Activated gamma-delta T cell (primary cell): Measurements from ENCODE around the gene ZNF579.
"Not testable (repeated sequence)": the region's sequence is repeated elsewhere in the genome, so short reads cannot be mapped to it uniquely, and the experiment has no call there.

ENCODE experiments used
- DNase-seq: peaks from one replicate; lab custom pipeline; 2025; lab: John Stamatoyannopoulos, UW

Gene ZNF579

DNA sequence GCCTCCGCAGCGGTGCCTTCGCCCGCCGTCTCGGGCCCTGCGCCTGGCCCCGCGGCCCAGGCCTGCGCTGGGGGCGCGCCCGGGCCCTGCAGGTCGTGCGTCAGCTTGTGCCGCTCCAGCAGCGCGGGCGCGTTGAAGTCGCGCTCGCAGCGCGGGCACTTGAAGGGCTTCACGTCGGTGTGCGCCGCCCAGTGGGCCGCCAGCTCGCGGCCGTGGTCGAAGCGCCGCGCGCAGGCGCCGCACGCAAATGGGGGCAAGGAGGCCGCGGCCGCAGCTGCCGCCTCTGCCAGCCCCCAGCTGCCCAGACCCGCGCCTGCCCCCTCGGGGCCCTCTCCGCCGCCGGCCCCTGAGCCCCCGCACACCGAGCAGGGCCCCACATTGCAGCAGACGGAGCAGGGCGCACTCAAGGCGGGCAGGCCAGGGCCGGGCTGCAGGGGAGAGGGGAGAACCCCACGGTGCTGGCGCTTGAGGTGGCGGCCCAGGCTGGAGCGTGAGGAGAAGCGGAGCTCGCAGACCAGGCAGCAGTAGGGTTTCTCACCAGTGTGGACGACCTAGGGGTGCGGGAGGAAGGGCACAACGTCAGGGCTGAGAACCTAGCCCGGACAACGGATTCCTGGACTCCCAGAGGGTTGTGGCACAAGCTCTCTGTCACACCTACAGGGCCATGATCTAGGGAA, 12.6 kb upstream of the ZNF579 start:
- DNase-seq, result no peak

DNA sequence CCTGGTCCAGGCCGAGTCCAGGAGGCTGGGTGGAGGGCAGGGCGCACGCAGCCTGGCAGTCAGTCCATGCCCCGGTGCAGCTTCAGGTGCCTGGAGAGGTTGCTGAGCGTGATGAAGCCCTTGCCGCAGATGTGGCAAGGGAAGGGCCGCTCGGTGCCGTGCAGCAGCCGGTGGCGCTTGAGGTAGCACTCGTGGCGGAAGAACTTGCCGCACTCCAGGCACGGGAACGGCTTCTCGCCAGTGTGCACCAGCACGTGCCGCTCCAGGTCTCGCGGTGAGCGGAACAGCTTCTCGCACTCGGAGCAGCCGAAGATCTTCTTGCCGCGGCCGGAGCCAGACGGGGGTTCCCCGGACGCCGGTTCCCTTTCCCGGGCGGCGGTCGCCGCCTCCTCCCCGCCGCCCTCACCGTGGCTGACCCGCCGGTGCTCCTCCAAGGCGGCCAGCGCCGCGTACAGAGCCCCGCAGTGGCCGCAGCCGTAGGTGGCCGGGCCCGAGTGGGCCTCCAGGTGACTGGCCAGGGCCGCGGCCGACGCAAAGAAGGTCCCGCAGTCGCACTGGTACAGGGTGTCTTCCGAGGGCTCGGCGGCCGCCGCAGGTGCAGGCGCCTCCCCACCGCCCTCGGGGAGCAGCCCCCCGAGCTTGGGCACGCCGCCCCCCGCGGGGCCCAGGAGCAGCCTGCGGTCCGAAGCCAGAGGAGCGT, 11.9 kb upstream of the ZNF579 start:
- DNase-seq, result no peak

DNA sequence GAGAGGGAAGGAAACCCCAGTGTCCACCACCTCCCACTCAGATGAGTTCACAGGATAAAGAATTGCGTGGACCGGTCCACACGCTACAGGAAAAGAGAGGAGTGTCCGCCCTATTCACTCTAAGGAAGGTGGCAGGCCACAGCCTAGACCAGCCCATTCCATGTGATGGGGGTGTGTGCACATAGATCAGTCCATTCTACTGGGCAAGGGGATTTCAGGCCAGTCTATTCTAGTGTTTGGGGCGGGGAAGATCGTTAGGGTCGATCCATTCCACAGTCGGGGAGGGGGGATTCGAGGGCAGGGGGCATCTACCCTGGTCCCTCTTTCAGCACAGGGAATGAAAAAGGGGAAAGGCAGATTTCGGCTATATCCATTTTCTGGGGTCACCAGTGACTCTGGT, 10.9 kb upstream of the ZNF579 start:
- DNase-seq, result no peak

DNA sequence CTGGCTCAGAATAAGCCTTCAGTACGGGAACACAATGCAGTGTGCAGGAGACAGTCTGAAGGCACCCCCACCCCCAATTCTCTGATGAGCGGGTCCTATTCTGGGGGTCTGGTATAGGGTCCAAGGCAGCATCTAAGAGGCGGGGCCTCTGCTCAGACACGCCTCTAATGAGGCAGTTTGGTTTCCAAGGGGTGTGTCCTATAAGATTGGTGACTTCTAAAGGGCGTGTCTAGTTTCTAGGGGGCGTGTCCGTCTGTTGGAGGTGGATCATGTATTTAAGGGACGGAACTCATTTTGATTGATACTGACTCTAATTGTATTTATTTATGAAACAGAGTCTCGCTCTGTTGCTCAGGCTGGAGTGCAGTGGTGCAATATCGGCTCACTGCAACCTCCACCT, 10.0 kb upstream of the ZNF579 start:
- no peak for DNase-seq

DNA sequence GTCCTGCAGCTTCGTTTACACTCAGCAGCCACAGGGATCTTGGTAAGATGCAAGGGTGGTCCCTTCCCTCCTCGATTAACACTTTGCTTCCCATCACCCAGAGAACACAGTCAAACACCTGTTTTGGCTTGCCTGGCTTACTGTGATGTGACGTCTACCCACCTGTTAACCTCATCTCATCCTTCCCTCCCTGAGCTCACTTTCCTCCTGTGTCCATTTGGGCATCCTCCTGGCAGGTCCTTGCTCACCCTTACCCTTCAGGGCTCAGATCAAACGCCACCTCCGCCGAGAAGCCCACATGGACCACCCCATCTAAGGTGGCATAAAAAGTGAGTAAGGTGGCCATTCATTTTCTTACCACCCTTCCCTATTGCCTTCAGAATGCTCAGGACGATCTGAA, 9.5 kb upstream of the ZNF579 start:
- no peak for DNase-seq

DNA sequence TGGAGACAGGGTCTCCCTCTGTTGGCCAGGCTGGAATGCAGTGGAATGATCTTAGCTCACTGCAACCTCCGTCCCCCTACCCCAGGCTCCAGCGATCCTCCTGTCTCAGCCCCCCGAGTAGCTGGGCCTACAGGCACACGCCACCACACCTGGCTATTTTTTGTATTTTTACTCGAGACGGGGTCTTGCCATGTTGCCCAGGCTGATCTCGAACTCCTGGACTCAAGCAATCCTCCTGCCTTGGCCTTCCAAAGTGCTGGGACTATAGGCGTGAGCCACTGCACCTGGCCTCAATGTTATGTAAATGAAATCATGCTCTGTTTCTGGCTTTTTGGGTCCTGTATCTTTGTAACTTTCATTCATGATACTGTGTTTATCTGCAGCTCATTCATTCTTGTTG, 8.1 kb upstream of the ZNF579 start:
- DNase-seq, result no peak

DNA sequence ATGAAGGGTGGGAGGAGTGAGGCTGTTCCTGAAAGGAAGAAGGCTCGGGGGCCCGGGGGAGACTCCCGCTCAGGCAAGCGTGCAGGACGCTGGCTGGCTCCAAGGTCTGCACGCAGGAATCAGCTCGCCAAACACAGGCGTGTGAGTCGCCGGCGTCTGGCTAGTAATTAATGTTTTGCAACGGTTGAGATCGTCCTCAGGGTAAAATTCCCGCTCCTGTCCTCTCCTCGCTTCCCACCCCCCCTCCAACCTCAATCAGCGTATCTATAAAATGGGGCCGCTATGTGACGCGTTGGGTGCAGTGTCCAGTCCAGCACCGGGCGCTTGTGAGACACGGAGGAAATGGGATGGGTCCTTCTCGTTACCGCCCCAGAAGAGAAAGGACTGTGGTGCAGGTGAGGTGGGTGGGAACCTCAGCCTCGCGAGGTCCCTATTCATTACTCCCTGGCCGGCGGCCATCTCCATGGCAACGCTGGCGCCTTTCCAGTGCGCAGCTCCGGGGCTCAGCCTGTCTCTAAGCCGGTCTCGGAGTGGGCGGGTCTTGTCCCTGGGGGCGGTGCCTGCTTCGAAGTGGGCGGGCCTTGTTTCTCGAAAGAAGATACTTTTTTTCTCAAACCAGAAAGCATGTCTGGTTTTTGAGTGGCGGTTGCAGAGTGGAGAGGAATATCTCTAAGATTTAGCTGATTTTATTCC, 6.5 kb upstream of the ZNF579 start:
- peak; percentile 81 for DNase-seq

DNA sequence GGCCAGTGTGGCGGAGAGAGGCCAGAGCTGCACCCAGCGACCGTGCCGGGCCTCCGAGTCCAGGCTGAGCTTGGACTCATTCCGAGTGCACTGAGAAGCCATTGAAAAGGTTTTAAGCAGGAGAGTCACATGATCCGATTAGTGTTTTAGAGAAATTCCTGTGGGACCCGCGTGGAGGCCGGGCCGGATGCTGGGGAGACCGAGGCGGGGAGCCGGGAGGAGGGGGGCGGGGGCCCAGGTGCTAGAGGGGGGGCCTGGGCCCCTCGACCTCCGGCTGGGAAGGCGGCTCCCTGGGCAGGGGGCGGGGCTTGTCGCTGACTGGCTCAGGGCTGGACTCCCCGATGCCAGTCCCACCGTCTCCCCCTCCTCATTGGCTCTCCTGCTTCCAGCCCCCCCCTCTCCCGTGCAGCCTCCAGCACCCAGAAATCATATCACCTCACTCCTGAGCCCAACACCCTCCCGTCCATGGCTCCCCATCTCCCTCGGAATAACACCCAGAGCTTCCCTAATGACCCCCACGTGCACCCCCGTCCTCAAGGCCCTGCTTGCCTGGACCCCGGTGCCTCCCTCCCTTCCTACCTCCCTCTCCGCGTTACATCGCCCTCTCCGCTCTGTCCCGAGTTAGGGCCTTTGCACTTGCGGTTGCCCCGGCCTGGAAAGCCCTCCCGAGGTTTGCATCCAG, 5.2 kb upstream of the ZNF579 start:
- no peak for DNase-seq

DNA sequence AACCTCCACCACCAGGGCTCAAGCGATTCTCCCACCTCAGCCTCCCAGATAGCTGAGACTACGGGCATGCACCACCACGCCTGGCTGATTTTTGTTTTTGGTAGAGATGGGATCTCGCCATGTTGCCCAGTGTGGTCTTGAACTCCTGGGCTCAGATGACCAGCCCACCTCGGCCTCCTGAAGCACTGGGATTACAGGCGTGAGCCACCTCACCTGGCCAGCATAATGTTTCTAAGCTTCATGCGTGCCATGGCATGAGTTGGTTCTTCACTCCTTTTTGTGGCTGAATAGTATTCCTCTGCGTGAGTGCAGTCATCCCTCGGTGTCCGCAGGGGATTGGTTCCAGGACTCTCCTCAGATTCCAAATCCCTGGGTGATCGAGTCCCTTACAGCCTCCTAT, 4.2 kb upstream of the ZNF579 start:
- DNase-seq, result no peak

DNA sequence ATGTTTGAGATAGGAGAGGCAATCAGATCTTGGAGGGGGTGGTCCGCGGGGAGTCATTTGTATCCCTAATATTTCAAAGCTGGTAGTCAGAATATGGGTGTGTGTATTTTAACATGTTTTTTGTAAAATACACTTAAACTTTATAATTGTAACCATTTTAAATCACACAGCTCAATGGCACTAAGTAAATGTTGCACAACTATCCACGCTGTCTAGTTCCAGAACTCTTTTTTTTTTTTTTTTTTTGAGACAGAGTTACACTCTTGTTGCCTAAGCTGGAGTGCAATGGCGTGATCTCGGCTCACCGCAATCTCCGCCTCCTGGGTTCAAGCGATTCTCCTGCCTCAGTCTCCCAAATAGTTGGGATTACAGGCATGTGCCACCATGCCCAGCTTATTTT, 3.2 kb upstream of the ZNF579 start:
- DNase-seq, result not testable (repeated sequence)

DNA sequence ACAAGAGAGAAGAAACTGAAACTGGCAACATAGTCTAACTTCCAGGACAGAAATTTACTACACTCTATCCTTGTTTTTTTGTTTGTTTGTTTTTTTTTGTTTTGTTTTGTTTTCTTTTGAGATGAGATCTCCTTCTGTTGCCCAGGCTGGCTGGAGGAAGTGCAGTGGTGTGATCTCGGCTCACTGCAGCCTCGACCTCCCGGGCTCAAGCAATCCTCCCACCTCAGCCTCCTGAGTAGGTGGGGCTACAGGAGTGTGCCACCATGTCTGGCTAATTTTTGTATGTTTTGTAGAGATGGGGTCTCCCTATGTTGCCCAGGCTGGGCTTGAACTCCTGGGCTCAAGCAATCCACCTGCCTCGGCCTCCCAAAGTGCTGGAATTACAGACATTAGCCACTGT, 1.6 kb upstream of the ZNF579 start:
- not testable (repeated sequence) for DNase-seq

DNA sequence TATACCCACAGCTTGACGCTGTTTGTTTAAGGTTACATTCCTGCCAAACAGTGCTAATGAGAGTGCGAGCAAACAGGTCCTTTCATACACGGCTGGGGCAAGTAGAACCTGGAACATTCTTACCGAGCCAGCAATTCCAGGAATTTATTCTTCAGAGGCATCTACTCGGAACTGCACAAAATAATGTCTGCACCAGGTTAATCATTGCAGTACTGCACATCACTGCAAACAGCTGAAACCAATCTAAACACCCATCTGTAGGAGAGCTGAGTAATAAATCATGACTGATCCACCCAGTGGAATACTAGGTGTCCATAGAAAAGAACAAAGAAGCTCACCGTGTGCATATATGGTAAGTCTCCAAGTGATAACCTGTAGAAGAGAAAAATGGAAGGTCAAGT, 1.2 kb upstream of the ZNF579 start:
- DNase-seq, result no peak

DNA sequence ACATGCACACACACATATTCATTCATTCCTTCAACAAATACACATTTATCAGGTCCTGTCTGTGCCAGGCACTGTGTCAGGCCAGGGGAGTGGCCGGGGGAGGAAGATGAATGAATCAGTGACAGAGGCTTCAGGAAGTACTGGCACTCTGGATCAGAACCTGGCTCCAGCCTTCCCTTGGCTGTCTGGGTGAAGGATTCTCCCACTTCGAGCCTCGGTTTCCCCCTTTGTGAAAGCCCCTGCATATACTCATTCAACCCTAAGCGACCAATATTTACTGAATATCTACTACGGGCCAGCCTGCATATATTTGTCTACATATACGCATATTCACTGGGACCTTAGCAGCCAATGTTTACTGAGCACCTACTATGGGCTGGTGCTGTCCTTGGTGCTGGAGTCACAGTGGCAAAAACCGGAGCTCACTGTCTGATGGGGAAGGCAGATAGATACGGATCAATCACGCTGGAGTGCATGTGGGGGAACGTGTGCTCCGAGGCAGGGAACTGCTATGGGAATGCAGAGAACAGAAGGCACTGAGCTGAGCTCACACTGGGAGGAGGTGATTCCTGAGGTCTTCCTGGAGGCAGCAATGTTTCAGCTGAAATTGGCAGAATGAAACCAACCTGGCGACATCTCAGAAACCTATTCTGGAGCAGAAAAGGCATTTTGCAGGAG, 636 bp upstream of the ZNF579 start:
- DNase-seq, result no peak

DNA sequence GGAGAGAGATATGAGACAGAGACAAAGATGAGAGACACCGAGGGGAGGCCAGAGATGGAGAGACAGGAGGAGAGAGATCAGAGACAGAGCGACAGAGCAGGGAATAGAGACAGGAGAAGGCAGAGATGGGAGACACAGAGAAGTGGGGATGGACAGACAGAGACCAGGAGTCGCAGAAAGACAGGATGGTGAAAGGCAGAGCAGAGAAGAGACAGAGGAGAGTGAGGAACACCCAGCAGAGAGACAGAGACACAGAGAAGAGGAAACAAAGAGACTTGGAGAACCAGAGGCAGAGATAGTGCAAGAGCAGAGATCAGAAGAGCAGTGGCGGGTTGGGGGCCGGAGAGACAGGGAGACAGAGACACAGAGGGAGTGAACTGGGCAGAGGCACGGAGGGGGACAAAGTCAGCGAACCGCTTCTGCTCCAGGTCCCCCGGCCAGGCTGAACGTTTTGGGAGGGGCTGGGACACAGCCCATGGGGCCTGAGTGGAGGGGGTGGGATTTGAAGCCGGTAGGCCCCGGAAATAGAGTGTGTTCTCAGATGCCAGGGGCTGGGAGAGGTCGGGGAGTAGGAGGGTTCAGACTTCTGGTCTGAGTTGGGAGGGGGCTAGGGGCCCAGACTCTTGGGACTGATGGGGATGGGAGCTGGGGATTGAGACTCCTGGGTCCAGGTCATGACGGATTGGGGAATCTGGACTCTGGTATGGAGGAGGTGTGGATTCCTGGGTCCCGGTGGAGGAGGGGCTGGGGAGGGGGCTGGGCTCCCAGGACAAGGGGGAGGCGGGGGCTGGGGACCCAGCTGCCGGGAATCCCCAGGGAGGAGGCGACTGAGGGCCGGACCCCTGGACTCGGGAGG, 654 bp downstream of the ZNF579 start:
- DNase-seq, result no peak

DNA sequence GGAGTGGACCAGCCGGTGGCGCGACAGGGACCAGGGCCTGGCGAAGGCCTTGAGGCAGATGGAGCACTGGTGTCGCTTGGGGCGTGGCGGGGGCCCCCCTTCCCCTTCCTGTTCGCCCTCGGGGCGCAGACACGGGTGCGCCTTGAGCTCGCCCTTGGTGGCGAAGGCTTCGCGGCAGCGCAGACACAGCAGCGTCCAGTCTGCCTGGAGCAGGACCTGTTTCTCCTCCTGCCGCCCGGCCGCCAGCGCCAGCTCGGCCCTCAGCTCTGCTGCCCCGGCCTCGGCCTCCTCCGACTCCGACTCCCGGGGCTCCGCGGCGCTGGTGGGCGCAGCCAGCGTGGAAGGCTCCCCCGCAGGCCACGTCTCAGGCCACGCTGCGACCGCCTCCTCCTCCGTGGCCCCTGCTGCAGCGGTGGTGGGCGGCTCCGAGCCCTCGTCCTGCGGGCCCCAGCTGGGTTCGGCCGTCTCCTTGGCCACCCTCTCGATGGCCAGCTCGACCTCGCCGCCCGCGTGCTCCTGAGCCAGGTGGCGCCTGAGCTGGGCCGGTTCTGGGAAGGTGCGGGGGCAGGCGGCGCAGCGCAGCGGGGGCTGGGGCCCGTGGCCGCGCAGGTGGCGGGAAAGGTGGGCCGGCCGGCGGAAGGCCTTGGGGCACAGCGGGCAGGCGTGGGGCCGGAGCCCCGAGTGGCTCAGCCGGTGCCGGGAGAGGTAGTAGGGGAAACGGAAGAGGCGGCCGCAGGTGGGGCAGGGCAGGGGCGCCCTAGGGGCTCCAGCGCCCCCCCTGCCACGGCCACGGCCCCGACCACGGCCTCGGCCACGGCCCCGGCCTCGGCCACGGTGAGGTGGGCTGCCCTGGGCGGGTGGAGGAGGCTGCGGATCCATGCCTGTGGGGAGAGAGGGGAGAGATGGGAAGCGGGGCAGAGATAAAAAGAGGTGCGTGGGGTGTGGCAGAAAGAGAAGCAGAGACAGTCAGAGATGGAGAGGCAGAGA, 1.6 kb downstream of the ZNF579 start:
- DNase-seq, result no peak

DNA sequence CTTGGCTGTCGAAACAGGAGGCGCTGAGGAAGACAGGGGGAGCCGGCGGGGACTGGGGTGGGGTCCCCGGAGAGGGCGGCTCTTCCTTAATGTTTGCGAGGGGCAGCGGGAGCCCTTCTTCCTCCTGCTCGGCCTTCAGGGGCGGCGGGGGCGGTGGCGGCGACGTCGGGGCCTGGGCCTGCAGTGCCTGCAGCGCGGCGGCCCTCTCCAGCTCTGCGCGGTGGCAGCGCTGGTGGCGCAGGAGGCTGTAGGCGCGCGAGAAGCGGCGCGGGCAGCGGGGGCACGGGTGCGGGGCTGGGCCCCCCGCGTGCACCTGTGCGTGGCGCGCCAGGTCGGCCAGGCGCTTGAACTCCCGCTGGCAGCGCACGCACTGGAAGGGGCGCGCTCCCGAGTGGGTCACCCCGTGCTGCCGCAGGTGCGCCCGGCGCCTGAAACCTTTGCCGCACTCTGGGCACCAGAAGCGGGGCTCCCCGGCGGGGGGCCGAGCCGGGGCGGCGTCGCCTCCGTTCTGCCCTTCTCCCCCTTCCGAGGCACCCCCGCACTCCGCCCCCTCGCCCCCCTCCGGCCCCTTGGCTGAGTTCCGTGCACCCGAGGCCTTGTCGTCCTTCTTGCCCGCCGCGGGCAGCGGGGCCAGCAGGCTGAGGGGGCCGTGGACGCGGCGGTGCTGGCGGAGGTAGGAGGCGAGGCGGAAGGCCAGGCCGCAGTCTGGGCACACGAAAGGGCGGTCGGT, 2.5 kb downstream of the ZNF579 start:
- DNase-seq, result no peak

DNA sequence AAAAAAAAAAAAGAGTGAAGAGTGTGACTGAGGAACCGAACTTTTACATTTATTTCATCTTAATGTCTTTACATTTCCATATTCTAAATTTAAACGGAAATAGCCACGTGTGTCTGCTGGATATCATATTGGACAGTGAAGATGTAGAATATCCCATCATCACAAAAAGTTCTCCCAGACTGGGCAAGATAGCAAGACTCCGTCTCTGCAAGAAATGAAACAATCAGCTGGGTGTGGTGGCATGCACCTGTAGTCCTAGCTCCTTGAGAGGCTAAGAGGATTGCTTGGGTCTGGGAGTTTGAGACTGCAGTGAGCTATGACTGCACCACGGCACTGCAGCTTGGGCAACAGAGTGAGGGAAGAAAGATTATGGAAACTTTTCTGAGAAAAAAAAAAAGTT, 3.9 kb downstream of the ZNF579 start:
- no peak for DNase-seq

DNA sequence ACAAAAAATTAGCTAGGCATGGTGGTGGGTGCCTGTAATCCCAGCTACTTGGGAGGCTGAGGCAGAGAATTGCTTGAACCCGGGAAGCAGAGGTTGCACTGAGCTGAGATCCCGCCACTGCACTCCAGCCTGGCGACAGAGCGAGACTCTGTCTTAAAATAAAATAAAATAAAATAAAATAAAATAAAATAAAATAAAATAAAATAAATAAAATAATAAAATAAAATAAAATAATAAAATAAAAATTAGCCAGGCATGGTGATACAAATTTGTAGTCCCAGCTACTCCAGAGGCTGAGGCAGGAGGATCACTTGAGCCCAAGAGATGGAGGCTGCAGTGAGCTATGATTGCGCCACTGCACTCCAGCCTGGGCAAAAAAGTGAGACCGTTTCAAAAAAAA, 6.7 kb downstream of the ZNF579 start:
- not testable (repeated sequence) for DNase-seq

DNA sequence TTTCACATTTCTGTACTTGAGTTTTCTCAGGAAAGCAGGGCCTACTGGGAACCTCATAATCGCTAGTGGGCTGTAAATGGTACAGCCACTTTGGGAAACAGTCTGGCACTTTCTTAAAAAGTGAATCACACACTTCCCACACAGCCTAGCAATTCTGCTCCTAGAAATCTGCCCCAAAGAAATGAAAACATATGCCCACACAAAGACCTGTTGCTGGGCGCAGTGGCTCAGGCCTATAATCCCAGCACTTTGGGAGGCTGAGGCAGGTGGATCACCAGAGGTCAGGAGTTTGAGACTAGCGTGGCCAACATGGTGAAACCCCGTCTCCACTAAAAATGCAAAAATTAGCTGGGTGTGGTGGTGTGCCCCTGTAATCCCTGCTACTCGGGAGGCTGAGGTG, 11.2 kb downstream of the ZNF579 start:
- not testable (repeated sequence) for DNase-seq
